CD4-positive, alpha-beta T cell treated with Interferon gamma for 1 hour (primary cell): ENCODE data around the gene TPX2.

Source experiments
- DNase-seq: peaks from one replicate; pipeline ENCODE4 v3.0.0-alpha.2; 2020

TPX2 gene

GRCh38 chr20:31706607-31707257 lies 32.4 kb upstream of the TPX2 start:
- no peak for DNase-seq

- no peak for DNase-seq
Observed at GRCh38 chr20:31707258-31707615, 31.9 kb upstream of the TPX2 start.

GRCh38 chr20:31707994-31708735 lies 30.9 kb upstream of the TPX2 start:
- DNase-seq, result no peak

- no peak for DNase-seq
Observed at GRCh38 chr20:31708736-31709534, 30.2 kb upstream of the TPX2 start.

- no peak for DNase-seq
Observed at GRCh38 chr20:31709939-31710338, 29.2 kb upstream of the TPX2 start.

- DNase-seq, result no peak
Observed at GRCh38 chr20:31710423-31711108, 28.5 kb upstream of the TPX2 start.

- no peak for DNase-seq
Observed at GRCh38 chr20:31711179-31712111, 27.6 kb upstream of the TPX2 start.

GRCh38 chr20:31712112-31712553 lies 27.0 kb upstream of the TPX2 start:
- DNase-seq, result no peak

- no peak for DNase-seq
Observed at GRCh38 chr20:31712564-31713311, 26.4 kb upstream of the TPX2 start.

- no peak for DNase-seq
Observed at GRCh38 chr20:31713312-31714273, 25.5 kb upstream of the TPX2 start.

GRCh38 chr20:31715766-31716165 lies 23.3 kb upstream of the TPX2 start:
- no peak for DNase-seq

GRCh38 chr20:31716351-31716750 lies 22.7 kb upstream of the TPX2 start:
- DNase-seq, result no peak

- no peak for DNase-seq
Observed at GRCh38 chr20:31716818-31717477, 22.1 kb upstream of the TPX2 start.

GRCh38 chr20:31717478-31718201 lies 21.4 kb upstream of the TPX2 start:
- DNase-seq, result no peak

- no peak for DNase-seq
Observed at GRCh38 chr20:31718952-31719643, 20.0 kb upstream of the TPX2 start.

GRCh38 chr20:31719644-31720485 lies 19.2 kb upstream of the TPX2 start:
- no peak for DNase-seq
